SK-N-SH (cell line): ENCODE data around the gene SLC24A4.

Experiments
- CTCF ChIP-seq: fragments of 200-600 bp; sonication (generic); IDR thresholded peaks from 2 replicates; pipeline ENCODE4 v1.6.1; 2017; ENCODE audit warnings: antibody characterized with exemption, mild to moderate bottlenecking, moderate library complexity
- JUND ChIP-seq: IDR thresholded peaks from 2 replicates; pipeline ENCODE4 v1.4.0; 2012
- MXI1 ChIP-seq: IDR thresholded peaks from 2 replicates; pipeline ENCODE4 v1.6.1; 2012; ENCODE audit warnings: mild to moderate bottlenecking, low read depth, low read length, improper control_type of control experiment
- RAD21 ChIP-seq: IDR thresholded peaks from 2 replicates; pipeline ENCODE4 v1.6.1; 2012; ENCODE audit warnings: mild to moderate bottlenecking, low read length
- TEAD4 ChIP-seq: IDR thresholded peaks from 2 replicates; pipeline ENCODE4 v1.4.0; 2012; ENCODE audit warnings: mild to moderate bottlenecking, borderline replicate concordance; ENCODE audit not compliant: insufficient read depth

- TF ChIP-seq JUND, result no peak
- no peak for TF ChIP-seq CTCF
- no peak for TF ChIP-seq RAD21
- TF ChIP-seq MXI1, result no peak
- no peak for TF ChIP-seq TEAD4
These were observed 169.3 kb downstream of the SLC24A4 start for GRCh38 chr14:92492258-92492657.
